A673 (cell line): Measurements from ENCODE around the gene SIDT2. TPM values are rescaled to one million over a fixed set of nuclear protein-coding genes. Genes with fewer than 3 reads are reported as not detected.
"Not testable (repeated sequence)": the region's sequence is repeated elsewhere in the genome, so short reads cannot be mapped to it uniquely, and the experiment has no call there.

Experiments
- BruUV-seq: library from RNA; stranded (reverse); fragments of 400-500 nt; replicated peaks from 2 replicates; lab custom pipeline; 2021; lab: Mats Ljungman, UMichigan
- CTCF ChIA-PET: fragments of 300-600 bp; sonication (Branson Sonifier 250); formaldehyde crosslinking; loops from one replicate; lab custom pipeline; 2022; ENCODE audit warnings: antibody characterized with exemption; lab: Charles Lee
- POLR2A ChIA-PET: fragments of 300-600 bp; sonication (Branson Sonifier 250); formaldehyde crosslinking; loops from one replicate; lab custom pipeline; 2022; ENCODE audit warnings: antibody characterized with exemption; ENCODE audit not compliant: low non-redundant PET; lab: Charles Lee
- DNase-seq: peaks from one replicate; pipeline ENCODE4 v3.0.0-alpha.2; 2015; ENCODE audit warnings: low spot score
- H3K27ac ChIP-seq: fragments of 200-600 bp; sonication (generic); 2 replicates; pipeline ENCODE4 v1.5.1; 2016; ENCODE audit warnings: mixed run types, low read depth, mild to moderate bottlenecking, mixed read lengths, antibody characterized with exemption, low read length; ENCODE audit not compliant: poor library complexity, severe bottlenecking
- H3K27me3 ChIP-seq: fragments of 200-600 bp; sonication (generic); replicated peaks from 2 replicates; pipeline ENCODE4 v1.6.1; 2017; ENCODE audit warnings: mixed run types, low read depth, mild to moderate bottlenecking, mixed read lengths, antibody characterized with exemption, low read length; ENCODE audit not compliant: insufficient read depth, poor library complexity
- H3K36me3 ChIP-seq: fragments of 200-600 bp; sonication (generic); 2 replicates; pipeline ENCODE4 v1.6.1; 2016; ENCODE audit warnings: mixed run types, mild to moderate bottlenecking, mixed read lengths, antibody characterized with exemption, low read length; ENCODE audit not compliant: insufficient read depth, poor library complexity, severe bottlenecking
- H3K4me1 ChIP-seq: fragments of 200-600 bp; sonication (generic); 2 replicates; pipeline ENCODE4 v1.6.1; 2017; ENCODE audit warnings: mixed run types, mild to moderate bottlenecking, mixed read lengths, antibody characterized with exemption, low read length; ENCODE audit not compliant: insufficient read depth, poor library complexity, severe bottlenecking
- H3K4me3 ChIP-seq: fragments of 200-600 bp; sonication (generic); 2 replicates; pipeline ENCODE4 v1.5.1; 2016; ENCODE audit warnings: low read depth, mixed run types, mild to moderate bottlenecking, mixed read lengths, low read length; ENCODE audit not compliant: poor library complexity, severe bottlenecking
- H3K9me3 ChIP-seq: fragments of 200-600 bp; sonication (generic); 2 replicates; pipeline ENCODE4 v1.6.1; 2016; ENCODE audit warnings: mixed run types, low read depth, mild to moderate bottlenecking, mixed read lengths, antibody characterized with exemption, low read length; ENCODE audit not compliant: poor library complexity, severe bottlenecking
- EZH2 ChIP-seq: fragments of 200-600 bp; sonication (generic); IDR thresholded peaks from 2 replicates; pipeline ENCODE4 v1.6.1; 2017; ENCODE audit warnings: borderline replicate concordance, low read depth, mild to moderate bottlenecking, mixed read lengths, antibody characterized with exemption, low read length; ENCODE audit not compliant: poor library complexity, severe bottlenecking
- intact Hi-C: fragments of 100-400 bp; cut with micrococcal nuclease; formaldehyde crosslinking; loops from one replicate; pipeline ENCODE4 v1.10.0; 2022; ENCODE audit not compliant: unreplicated experiment
- total RNA-seq: library from RNA; stranded (reverse); gene quantifications from 2 replicates; pipeline ENCODE4 v1.2.3, GENCODE V29; 2021
- TF ChIP-seq, protein P1 (sequence below): fragments of 300-800, 200-600 bp; sonication (generic); conservative IDR thresholded peaks from 2 replicates; pipeline ENCODE4 v1.5.1; 2017; ENCODE audit warnings: low read depth, mild to moderate bottlenecking, antibody characterized with exemption, low read length, moderate library complexity, mixed read lengths

SIDT2 gene
- total RNA-seq, 1 experiment from 2014 or later: 33.5 TPM

- H3K9me3 ChIP-seq: no peaks in the 10 kb centered on the region
- CTCF ChIA-PET: no interaction called here
- TF ChIP-seq, protein P1, sequence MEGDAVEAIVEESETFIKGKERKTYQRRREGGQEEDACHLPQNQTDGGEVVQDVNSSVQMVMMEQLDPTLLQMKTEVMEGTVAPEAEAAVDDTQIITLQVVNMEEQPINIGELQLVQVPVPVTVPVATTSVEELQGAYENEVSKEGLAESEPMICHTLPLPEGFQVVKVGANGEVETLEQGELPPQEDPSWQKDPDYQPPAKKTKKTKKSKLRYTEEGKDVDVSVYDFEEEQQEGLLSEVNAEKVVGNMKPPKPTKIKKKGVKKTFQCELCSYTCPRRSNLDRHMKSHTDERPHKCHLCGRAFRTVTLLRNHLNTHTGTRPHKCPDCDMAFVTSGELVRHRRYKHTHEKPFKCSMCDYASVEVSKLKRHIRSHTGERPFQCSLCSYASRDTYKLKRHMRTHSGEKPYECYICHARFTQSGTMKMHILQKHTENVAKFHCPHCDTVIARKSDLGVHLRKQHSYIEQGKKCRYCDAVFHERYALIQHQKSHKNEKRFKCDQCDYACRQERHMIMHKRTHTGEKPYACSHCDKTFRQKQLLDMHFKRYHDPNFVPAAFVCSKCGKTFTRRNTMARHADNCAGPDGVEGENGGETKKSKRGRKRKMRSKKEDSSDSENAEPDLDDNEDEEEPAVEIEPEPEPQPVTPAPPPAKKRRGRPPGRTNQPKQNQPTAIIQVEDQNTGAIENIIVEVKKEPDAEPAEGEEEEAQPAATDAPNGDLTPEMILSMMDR: no peak
- TF ChIP-seq EZH2: no peak
- intact Hi-C loops: no loop called here
- POLR2A ChIA-PET: no interaction called here
- no peak for DNase-seq
- H3K4me3 ChIP-seq: no peak overlapping the region
- peaks cover 6% of the 10 kb centered on the region for H3K36me3 ChIP-seq
- H3K27me3 ChIP-seq: no peaks in the 10 kb centered on the region
- H3K4me1 ChIP-seq: peaks cover 4% of the 10 kb centered on the region
- no peak overlapping the region for H3K27ac ChIP-seq
- BruUV-seq: no TSS peak
Measured at GRCh38 chr11:117203069-117203407, 24.5 kb downstream of the SIDT2 start.

DNA sequence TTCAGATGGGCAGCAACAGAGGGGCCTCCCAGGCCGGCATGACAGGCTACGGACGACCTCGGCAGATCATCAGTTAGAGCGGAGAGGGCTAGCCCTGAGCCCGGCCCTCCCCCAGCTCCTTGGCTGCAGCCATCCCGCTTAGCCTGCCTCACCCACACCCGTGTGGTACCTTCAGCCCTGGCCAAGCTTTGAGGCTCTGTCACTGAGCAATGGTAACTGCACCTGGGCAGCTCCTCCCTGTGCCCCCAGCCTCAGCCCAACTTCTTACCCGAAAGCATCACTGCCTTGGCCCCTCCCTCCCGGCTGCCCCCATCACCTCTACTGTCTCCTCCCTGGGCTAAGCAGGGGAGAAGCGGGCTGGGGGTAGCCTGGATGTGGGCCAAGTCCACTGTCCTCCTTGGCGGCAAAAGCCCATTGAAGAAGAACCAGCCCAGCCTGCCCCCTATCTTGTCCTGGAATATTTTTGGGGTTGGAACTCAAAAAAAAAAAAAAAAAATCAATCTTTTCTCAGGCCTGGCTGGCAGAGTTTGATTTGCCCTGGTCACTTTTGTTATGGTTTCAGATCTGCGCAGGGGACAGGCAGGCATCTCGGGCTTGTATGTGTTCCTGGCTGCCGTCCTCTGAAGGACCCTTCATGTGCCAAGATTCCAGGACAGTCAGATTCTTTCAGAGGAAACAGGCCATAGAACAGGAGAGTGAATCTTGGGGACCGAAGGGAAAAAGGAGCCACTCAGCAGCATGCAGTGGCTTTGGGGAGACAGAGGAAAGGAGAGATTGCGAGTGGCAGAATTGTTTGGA lies 25.9 kb downstream of the SIDT2 start:
- intact Hi-C loops: loop anchor here (5.0 kb wide), 1 partner anchor 72 kb away; no protein-coding TSS in a partner anchor
- no TSS peak for BruUV-seq
- DNase-seq: no peak
- CTCF ChIA-PET: no interaction called here
- no peaks in the 10 kb centered on the region for H3K9me3 ChIP-seq
- H3K4me3 ChIP-seq: no peak overlapping the region
- H3K4me1 ChIP-seq: no peaks in the 10 kb centered on the region
- H3K36me3 ChIP-seq: peaks cover 6% of the 10 kb centered on the region
- H3K27ac ChIP-seq: no peak overlapping the region
- H3K27me3 ChIP-seq: no peaks in the 10 kb centered on the region
- POLR2A ChIA-PET: no interaction called here
- TF ChIP-seq EZH2: no peak
- TF ChIP-seq, protein P1: no peak

- no peak for TF ChIP-seq EZH2
- TF ChIP-seq, protein P1: no peak
- Histone ChIP-seq H3K4me1 (no peaks in the 10 kb centered on the region), H3K27ac (no peak overlapping the region), H3K9me3 (no peaks in the 10 kb centered on the region), H3K4me3 (no peak overlapping the region), H3K27me3 (no peaks in the 10 kb centered on the region), H3K36me3 (peaks cover 6% of the 10 kb centered on the region)
- BruUV-seq: no TSS peak
- intact Hi-C loops: loop anchor here (5.0 kb wide), 1 partner anchor 73 kb away; no protein-coding TSS in a partner anchor
- ChIA-PET POLR2A (no interaction called here), CTCF (no interaction called here)
- DNase-seq: no peak
Measured at GRCh38 chr11:117205211-117205818, 26.8 kb downstream of the SIDT2 start.

DNA sequence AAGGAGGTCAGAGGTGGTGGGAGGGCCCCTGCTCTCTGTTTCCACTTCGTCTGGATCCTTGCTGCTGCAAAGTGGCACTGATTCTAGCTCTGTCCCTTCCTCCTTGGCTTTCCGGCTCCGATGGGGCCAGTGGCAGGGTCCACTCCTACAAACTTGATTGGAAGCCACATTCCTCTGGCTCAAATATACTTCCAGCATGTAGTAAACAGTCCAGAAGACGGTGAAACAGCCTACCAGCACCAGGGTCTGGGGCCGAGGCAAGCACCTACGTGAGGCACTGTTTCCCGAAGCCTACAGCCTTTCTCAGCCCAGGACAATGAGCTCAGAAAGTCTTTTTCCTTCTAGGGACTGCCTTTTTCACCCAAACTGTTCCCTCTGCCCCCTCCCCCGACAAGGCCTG lies 27.6 kb downstream of the SIDT2 start:
- CTCF ChIA-PET, H3K9me3 ChIP-seq, H3K4me1 ChIP-seq, H3K27me3 ChIP-seq, H3K36me3 ChIP-seq, POLR2A ChIA-PET, BruUV-seq, H3K27ac ChIP-seq, H3K4me3 ChIP-seq, DNase-seq: not testable (repeated sequence)
- intact Hi-C loops: loop anchor here (5.0 kb wide), 1 partner anchor 74 kb away; no protein-coding TSS in a partner anchor

DNA sequence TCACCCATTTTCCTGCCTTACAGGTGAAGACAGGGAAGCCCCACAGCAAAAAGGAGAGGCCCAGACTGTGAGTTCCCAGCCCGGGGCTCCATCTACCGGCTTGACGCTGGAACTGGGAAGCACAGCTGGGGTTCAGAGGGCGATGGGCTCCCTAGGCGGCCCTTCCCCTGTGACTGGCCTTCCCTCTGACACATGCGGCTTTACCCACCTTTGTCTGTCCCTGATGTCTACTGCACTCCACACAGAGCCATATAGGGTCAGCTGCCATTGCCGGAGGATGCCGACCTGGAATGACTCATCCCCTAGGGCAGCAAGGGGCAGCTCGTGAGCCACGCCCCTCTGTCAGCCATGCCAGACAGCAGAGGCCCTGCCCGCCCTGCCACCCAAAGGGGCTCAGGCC lies 28.3 kb downstream of the SIDT2 start:
- H3K4me1 ChIP-seq, H3K27me3 ChIP-seq, DNase-seq, H3K9me3 ChIP-seq, H3K36me3 ChIP-seq, BruUV-seq, POLR2A ChIA-PET, H3K4me3 ChIP-seq, CTCF ChIA-PET, H3K27ac ChIP-seq: not testable (repeated sequence)
- intact Hi-C loops: loop anchor here (5.0 kb wide), 1 partner anchor 75 kb away; no protein-coding TSS in a partner anchor
